B cell (primary cell): Measurements from ENCODE around the gene ALKBH5. TPM values are rescaled to one million over a fixed set of nuclear protein-coding genes. Genes with fewer than 3 reads are reported as not detected.

Experiments used
- ATAC-seq: fragments of 200-7000 bp; cut with Tn5 transposase; one replicate; pipeline ENCODE4 v1.10.0; 2021; ENCODE audit warnings: low read depth, mild to moderate bottlenecking, moderate number of reproducible peaks, moderate library complexity
- CTCF ChIA-PET: fragments of 350-600 bp; sonication (Branson Sonifier 250); formaldehyde crosslinking; loops from one replicate; lab custom pipeline; 2021; ENCODE audit warnings: antibody characterized with exemption, inconsistent platforms; lab: Charles Lee
- POLR2A ChIA-PET: fragments of 350-600 bp; sonication (Branson Sonifier 250); formaldehyde crosslinking; loops from one replicate; lab custom pipeline; 2021; ENCODE audit warnings: antibody characterized with exemption; lab: Charles Lee
- DNase-seq: peaks from one replicate; pipeline ENCODE4 v3.0.0; 2013
- H2AFZ ChIP-seq: 2 replicates; pipeline ENCODE4 v1.6.1; 2012; ENCODE audit warnings: mild to moderate bottlenecking, low read depth, low read length; ENCODE audit not compliant: insufficient read depth, poor library complexity, severe bottlenecking
- H3K27ac ChIP-seq, 2 donors: 1 replicate in 1 of 2; 2 replicates in 1 of 2; pipeline ENCODE4 v1.5.1; 2012 to 2013; ENCODE audit warnings: low read length in 2 of 2, mild to moderate bottlenecking in 2 of 2, moderate library complexity in 1 of 2
- H3K27me3 ChIP-seq, 4 experiments: fragments of 200-600 bp in 1 of 4; sonication (generic) in 1 of 4; replicated peaks in 1 of 4; 1 replicate in 2 of 4; 2 replicates in 2 of 4; pipeline versions ENCODE4 v1.6.1 to v1.7.0; 2013 to 2016; ENCODE audit warnings: low read length in 3 of 4, mild to moderate bottlenecking in 2 of 4, mixed read lengths in 1 of 4, moderate library complexity in 1 of 4; ENCODE audit not compliant: insufficient read depth in 4 of 4, control insufficient read depth in 3 of 4; ENCODE audit errors: control extremely low read depth in 1 of 4
- H3K36me3 ChIP-seq, 2 experiments: replicated peaks in 1 of 2; 1 replicate in 1 of 2; 2 replicates in 1 of 2; pipeline versions ENCODE4 v1.6.1 to v1.7.1; 2013; ENCODE audit warnings: low read length in 1 of 2; ENCODE audit not compliant: insufficient read depth in 2 of 2, control insufficient read depth in 1 of 2; ENCODE audit errors: control extremely low read depth in 1 of 2, extremely low read depth in 1 of 2
- H3K4me1 ChIP-seq, 2 donors: fragments of 200-600 bp in 1 of 2; sonication (generic) in 1 of 2; 1 replicate in 1 of 2; 2 replicates in 1 of 2; pipeline versions ENCODE4 v1.5.1 to v1.6.1; 2013 to 2017; ENCODE audit warnings: low read length in 2 of 2; ENCODE audit not compliant: control insufficient read depth in 2 of 2, insufficient read depth in 2 of 2
- H3K4me2 ChIP-seq: replicated peaks from 2 replicates; pipeline ENCODE3; 2012; ENCODE audit warnings: mild to moderate bottlenecking, low read depth, low read length; ENCODE audit not compliant: poor library complexity, severe bottlenecking
- H3K4me3 ChIP-seq, 5 experiments: fragments of 200-600 bp in 1 of 5; sonication (generic) in 1 of 5; 1 replicate in 3 of 5; 2 replicates in 2 of 5; pipeline versions ENCODE4 v1.5.1 to v1.7.0; 2011 to 2016; ENCODE audit warnings: low read length in 4 of 5, mild to moderate bottlenecking in 4 of 5, low read depth in 2 of 5, control low read depth in 1 of 5, moderate library complexity in 1 of 5; ENCODE audit not compliant: insufficient read depth in 1 of 5; ENCODE audit errors: control extremely low read depth in 1 of 5, extremely low read depth in 1 of 5
- H3K79me2 ChIP-seq: fragments of 200-600 bp; sonication (generic); one replicate; pipeline ENCODE4 v1.6.0; 2016; ENCODE audit warnings: low read length; ENCODE audit not compliant: control insufficient read depth, insufficient read depth
- H3K9ac ChIP-seq: fragments of 200-600 bp; sonication (generic); 2 replicates; pipeline ENCODE4 v1.6.1; 2017; ENCODE audit warnings: mild to moderate bottlenecking, low read length, moderate library complexity
- H3K9me3 ChIP-seq, 3 donors: one replicate each; pipeline versions ENCODE4 v1.6.1 to v1.7.1; 2013; ENCODE audit warnings: low read length in 2 of 3; ENCODE audit not compliant: control insufficient read depth in 2 of 3, insufficient read depth in 1 of 3; ENCODE audit errors: control extremely low read depth in 1 of 3
- H4K20me1 ChIP-seq: 2 replicates; pipeline ENCODE4 v1.6.0; 2012; ENCODE audit warnings: mild to moderate bottlenecking, low read length; ENCODE audit not compliant: insufficient read depth, control insufficient read depth, poor library complexity, severe bottlenecking
- H3K27ac Mint-ChIP-seq: one replicate; pipeline ENCODE4 v1.8.0; 2021; ENCODE audit warnings: mixed read lengths
- H3K27me3 Mint-ChIP-seq: one replicate; pipeline ENCODE4 v1.8.0; 2021; ENCODE audit warnings: mixed read lengths
- H3K4me1 Mint-ChIP-seq: one replicate; pipeline ENCODE4 v1.8.0; 2021; ENCODE audit warnings: mixed read lengths
- H3K4me3 Mint-ChIP-seq: one replicate; pipeline ENCODE4 v1.8.0; 2021; ENCODE audit warnings: mixed read lengths
- H3K9me3 Mint-ChIP-seq: one replicate; pipeline ENCODE4 v1.8.0; 2022; ENCODE audit warnings: mixed read lengths; ENCODE audit not compliant: insufficient read depth
- CTCF ChIP-seq: fragments of 200-600 bp; IDR thresholded peaks from one replicate; pipeline ENCODE4 v1.8.0; 2022; ENCODE audit warnings: antibody characterized with exemption, mild to moderate bottlenecking
- EZH2 ChIP-seq: IDR thresholded peaks from 2 replicates; pipeline ENCODE4 v1.6.1; 2012; ENCODE audit warnings: borderline replicate concordance, low read depth, mild to moderate bottlenecking, moderate library complexity, low read length; ENCODE audit not compliant: insufficient read depth, poor library complexity, severe bottlenecking
- WGBS: methylation state at CpG from one replicate; pipeline ENCODE4 v1.1.5; 2013; ENCODE audit warnings: missing lambda C conversion rate; ENCODE audit not compliant: insufficient coverage; 5-methylcytosine and 5-hydroxymethylcytosine counted together
- intact Hi-C: fragments of 100-400 bp; cut with micrococcal nuclease; formaldehyde crosslinking; loops from one replicate; pipeline ENCODE4 v1.10.0; 2022
- polyA plus RNA-seq: library from polyadenylated mRNA; depleted of rRNA; stranded (reverse); fragments of >200 nt; gene quantifications from 2 replicates; pipeline ENCODE4 v1.2.3, GENCODE V29; 2012
- total RNA-seq, 2 donors: library from RNA; stranded (reverse); fragments of 120-200 nt in 1 of 2; gene quantifications; 1 replicate in 1 of 2; 2 replicates in 1 of 2; pipeline versions ENCODE4 v1.2.3 to v1.2.4, GENCODE V29; 2013 to 2022

The ALKBH5 gene
- total and polyA plus RNA-seq, 2 donors (not counting 1 experiment from before 2014, with no cell fraction given) = 63.3 to 104 TPM

- Histone ChIP-seq H3K4me2 (peak overlapping the region; percentile 97), H4K20me1 (peaks cover 34% of the 10 kb centered on the region), H3K9me3 (no peaks in the 10 kb centered on the region), H2AFZ (peak overlapping the region; percentile 88), H3K4me3 (peak overlapping the region; percentile 65 to 94 (median 81)), H3K27me3 (no peaks in the 10 kb centered on the region), H3K9ac (peak overlapping the region; percentile 93), H3K27ac (peak overlapping the region; percentile 93 to 96), H3K36me3 (peaks cover 4 to 21% of the 10 kb centered on the region in 2 experiments), H3K4me1 (peaks cover 39 to 43% of the 10 kb centered on the region in 2 donors), H3K79me2 (peaks cover 44% of the 10 kb centered on the region)
- intact Hi-C loops = loop anchor here (1.0 to 2.0 kb wide), 8 partner anchors 25 to 346 kb away; partner anchors contain the start of genes DRC3, DRG2, FLII and LLGL1
- ATAC-seq (peak; percentile 48), DNase-seq (no peak)
- POLR2A ChIA-PET = interaction anchor here (1.0 to 3.1 kb wide), 5 partner anchors 25 to 211 kb away, joined by 4 to 30 read pairs (median 8); partner anchors contain the start of genes ATPAF2, DRC3, GID4 and TOM1L2
- Mint-ChIP-seq H3K27me3 (no peaks in the 10 kb centered on the region), H3K9me3 (no peaks in the 10 kb centered on the region), H3K4me3 (peak overlapping the region; percentile 99), H3K4me1 (peaks cover 44% of the 10 kb centered on the region), H3K27ac (peak overlapping the region; percentile 100)
- WGBS = 1% methylated on average over 33 of the region's 33 CpGs
- CTCF ChIA-PET = interaction anchor here (0.8 to 1.3 kb wide), 4 partner anchors 23 to 41 kb away, joined by 3 to 6 read pairs (median 3); no protein-coding TSS in a partner anchor
- TF ChIP-seq CTCF (no peak), EZH2 (no peak)
These were observed 672 bp upstream of the ALKBH5 start for GRCh38 chr17:18182978-18183333.
